ENCODE results near the gene OTULINL. TPM values are rescaled to one million over a fixed set of nuclear protein-coding genes. Genes with fewer than 3 reads are reported as not detected.

Gene OTULINL
- total RNA-seq, 2 experiments from 2014 or later: 14.0 to 16.5 TPM

DNA sequence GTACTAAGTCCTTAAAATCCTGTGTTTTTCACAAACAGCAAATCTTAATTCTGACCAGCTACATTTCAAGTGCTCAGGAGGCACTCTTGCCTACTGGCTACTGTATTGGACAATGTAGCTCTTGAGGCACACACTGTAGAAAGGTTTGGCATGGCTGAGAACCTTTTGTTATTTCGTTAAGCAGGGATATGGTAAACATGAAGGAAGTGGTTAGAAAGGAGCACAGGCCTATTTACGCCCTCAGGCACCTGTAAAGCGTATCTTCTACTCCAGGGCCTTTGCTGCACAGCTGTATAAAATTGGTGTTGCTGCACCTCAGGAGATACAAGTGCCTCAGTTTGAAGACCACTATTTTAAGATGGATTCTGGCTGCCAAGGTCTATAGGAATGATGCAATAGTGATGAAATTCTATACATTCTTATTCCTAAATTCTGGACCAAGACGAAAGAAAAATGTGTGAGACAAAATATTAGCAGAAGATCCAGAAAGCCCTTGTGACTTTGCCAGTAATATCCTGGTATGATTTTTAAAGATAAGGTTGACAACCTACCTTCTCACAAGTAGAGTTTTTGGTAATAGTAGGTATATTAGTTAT is 73.7 kb downstream of the OTULINL start:
- ChIA-PET POLR2A (interaction anchor here (0.8 to 1.1 kb wide), 2 partner anchors 9 to 13 kb away, joined by 3 read pairs; partner anchors contain the start of gene OTULIN), CTCF (no interaction called here)

DNA sequence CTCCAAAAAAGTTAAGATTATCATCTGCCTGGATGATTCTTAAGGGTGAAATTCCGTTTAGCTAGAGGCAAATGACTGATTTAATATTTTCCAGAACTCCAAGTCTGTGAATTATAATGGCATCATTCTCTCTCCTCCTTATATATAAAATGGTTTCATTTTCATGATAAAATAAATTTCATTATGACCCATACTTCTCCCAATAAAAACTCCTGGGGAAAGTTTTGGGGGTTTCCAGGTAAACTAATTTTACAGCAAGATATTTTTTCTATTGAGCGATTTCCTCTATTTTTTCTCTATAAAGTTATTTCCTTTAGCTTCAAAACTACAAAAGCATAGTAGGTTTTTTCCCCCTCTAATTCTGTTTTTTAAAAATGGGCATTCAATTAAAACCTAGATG is 75.3 kb downstream of the OTULINL start:
- CTCF ChIA-PET: interaction anchor here (1.1 to 1.8 kb wide), 2 partner anchors 75 to 292 kb away, joined by 3 to 4 read pairs; no protein-coding TSS in a partner anchor
- POLR2A ChIA-PET: no interaction called here

- POLR2A ChIA-PET: no interaction called here
- CTCF ChIA-PET: interaction anchor here (0.7 kb wide), 1 partner anchor 13 kb away, joined by 3 read pairs; no protein-coding TSS in a partner anchor
These were observed 78.4 kb downstream of the OTULINL start for GRCh38 chr5:14659821-14660607.

GRCh38 chr5:14660833-14661232 is 79.2 kb downstream of the OTULINL start:
- POLR2A ChIA-PET: no interaction called here
- CTCF ChIA-PET: interaction anchor here (1.4 to 1.9 kb wide), 2 partner anchors 12 to 262 kb away, joined by 3 to 6 read pairs; no protein-coding TSS in a partner anchor

Other genes starting within 250 kb of the OTULINL start
- gene OTULIN, start 82.9 kb downstream of the OTULINL start, total RNA-seq: 10 to 100 TPM; 75.4 to 84.7 TPM